Activated CD4-positive, alpha-beta T cell treated with anti-CD3 and anti-CD28 coated beads, Interleukin-2, amount 50 U/mL, for 24 hours (primary cell): Measurements from ENCODE around the gene DENND2C.

Experiments used
- DNase-seq, 2 donors: peaks; one replicate each; pipeline ENCODE4 v3.0.0-alpha.2; 2020; ENCODE audit warnings: low read depth in 1 of 2, low spot score in 1 of 2

Gene DENND2C

DNA sequence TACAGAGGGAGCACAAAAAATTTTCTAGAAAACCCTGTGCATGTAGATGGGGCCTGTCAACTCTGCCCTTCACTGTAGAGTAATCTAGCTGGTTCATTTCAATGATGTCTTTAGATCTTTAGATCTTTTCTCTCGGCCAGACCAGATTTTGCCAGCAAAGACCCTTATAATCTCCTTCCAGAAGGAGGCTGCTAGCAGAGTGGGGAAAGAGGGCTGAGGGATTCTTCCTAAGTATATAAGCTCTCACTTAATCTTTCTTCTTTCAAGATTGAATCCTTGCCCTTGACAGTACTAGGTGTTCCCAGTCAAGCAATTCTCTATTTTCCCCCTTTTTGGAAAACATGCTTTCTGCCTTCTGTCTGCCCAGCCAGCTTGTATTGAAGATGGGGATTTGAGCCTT, 122.8 kb downstream of the DENND2C start:
- DNase-seq, result no peak

DNA sequence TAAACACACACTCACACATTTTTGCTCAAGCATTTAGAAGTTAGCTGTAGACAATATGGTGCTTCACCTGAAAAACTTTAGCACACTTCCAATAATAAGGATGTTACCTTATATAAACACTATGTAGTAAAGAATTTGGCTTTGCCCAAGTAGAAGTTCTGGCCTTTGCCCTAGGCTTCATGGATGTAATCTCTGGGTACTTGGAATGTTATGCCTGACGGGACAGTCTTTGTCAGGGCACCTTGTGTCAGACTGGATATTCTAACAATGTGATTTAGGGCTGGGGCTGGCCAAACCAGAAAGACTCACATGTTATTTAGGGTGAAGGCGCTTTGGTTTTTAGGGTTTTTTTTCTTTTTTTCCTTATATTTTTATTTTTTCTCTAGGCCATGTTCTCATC, 124.1 kb downstream of the DENND2C start:
- DNase-seq, result no peak

DNA sequence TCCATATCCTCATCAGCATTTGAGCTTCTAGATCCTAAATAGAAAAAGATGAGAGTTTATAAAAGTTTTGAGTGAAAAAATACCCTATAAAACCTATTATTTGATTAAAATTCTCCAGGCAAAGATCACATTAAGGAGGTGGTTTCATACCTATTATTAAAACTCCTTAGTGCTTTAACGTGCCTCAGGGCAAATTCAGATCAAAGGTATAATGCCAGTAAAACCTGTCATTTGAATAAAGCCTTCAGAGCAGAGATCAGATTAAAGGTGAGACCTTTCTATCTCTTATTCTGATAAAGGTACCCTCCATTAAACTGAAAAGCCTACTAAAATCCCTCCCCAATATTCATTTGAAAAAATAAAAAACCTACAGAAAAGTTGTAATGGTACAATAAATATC, 124.5 kb downstream of the DENND2C start:
- no peak for DNase-seq

DNA sequence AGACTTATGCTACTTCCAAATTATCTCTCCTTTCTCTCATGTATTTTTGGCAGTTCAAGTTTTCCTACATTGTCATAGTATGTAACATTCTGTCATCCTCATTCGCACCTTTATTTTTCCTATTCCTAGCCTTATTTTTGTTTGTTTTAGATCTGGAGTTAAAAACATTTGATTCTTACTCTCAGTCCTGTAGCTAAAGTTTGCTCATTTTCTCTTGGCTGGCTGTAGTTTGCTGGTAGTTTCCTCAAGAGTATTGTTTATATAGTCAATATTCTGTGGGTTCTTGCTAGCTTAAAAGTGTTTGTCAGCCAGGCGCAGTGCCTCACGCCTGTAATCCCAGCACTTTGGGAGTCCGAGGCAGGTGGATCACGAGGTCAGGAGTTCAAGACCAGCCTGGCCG, 129.0 kb downstream of the DENND2C start:
- DNase-seq, result no peak

DNA sequence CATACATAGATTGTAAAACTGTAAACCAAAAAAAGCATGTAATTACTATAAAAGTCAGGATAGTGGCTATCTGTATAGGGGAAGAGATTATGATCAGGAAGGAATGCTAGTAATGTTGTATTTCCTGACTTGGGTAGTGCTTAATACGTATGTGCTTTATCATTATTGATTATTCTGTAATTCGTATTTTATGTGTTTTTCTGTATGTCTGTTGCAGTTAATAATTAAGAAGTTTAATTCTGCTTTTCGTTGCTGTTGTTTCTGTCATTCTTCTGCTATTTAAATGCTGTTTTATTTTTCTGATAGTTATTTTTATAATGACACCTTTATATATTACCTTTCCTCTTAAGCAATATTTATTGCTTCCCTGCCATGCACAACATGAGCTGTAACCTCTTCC, 129.6 kb downstream of the DENND2C start:
- DNase-seq, result no peak

DNA sequence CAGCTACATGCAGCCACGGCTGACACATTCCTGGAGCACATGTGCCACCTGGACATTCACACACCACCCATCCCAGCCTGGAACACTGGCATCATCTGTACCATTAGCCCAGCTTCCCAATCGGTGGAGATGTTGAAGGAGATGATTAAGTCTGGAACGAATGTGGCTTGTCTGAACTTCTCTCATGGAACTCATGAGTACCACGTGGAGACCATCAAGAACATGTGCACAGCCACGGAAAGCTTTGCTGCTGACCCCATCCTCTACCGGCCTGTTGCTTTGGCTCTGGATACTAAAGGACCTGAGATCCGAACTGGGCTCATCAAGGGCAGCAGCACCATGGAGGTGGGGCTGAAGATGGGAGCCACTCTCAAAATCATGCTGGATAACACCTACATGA, 133.8 kb downstream of the DENND2C start:
- no peak for DNase-seq

DNA sequence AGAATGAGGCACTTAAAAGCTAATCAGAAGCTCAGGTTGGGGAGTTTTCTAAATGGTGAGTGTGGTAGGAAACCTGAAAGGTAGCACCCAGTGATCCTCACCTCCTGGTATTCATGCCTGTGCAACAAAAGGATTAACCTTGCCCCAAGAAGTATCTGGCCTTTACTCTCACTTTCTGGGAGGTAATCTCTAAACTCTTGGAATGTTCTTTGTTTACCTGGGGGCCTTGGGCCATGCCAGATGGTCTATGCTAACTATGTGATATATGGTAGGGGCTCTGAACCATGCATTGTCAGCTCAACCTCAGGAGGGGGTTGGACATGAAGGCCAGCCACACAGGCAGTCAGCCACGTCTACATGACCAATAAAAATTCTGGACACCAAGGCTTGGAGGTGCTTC, 134.4 kb downstream of the DENND2C start:
- DNase-seq, result no peak
